GM12878 (cell line): ENCODE results near the gene DCTN1. TPM values are rescaled to one million over a fixed set of nuclear protein-coding genes. Genes with fewer than 3 reads are reported as not detected.

Experiments used
- ATAC-seq: fragments of 200-7000 bp; cut with Tn5 transposase; 3 replicates; pipeline ENCODE4 v1.9.1; 2020; ENCODE audit warnings: mild to moderate bottlenecking, moderate library complexity
- BruUV-seq: library from RNA; stranded (reverse); fragments of 400-500 nt; replicated peaks from 2 replicates; lab custom pipeline; 2021; lab: Mats Ljungman, UMichigan
- CTCF ChIA-PET: fragments of 300-600 bp; sonication (Branson Sonifier 250); formaldehyde crosslinking; extraction: SDS; loops from one replicate; lab custom pipeline; 2021; ENCODE audit warnings: inconsistent platforms; lab: Yijun Ruan, JAX
- POLR2A ChIA-PET: fragments of 350-600 bp; formaldehyde crosslinking; extraction: SDS; loops from one replicate; lab custom pipeline; 2021; ENCODE audit warnings: inconsistent platforms; lab: Charles Lee
- RAD21 ChIA-PET: fragments of 300-600 bp; sonication (Branson Sonifier 250); formaldehyde crosslinking; loops from one replicate; lab custom pipeline; 2023; ENCODE audit warnings: antibody characterized with exemption; ENCODE audit not compliant: unreplicated experiment; lab: Charles Lee
- SMC1A ChIA-PET: fragments of 300-600 bp; sonication (Branson Sonifier 250); formaldehyde crosslinking; loops from one replicate; lab custom pipeline; 2023; ENCODE audit not compliant: unreplicated experiment, uncharacterized antibody; lab: Charles Lee
- DNase-seq: peaks from one replicate; pipeline ENCODE4 v3.0.0-alpha.2; 2011; ENCODE audit warnings: low read depth, low spot score
- FAIRE-seq: peaks from 3 replicates; lab custom pipeline; 2011; peaks lifted over from hg19 to GRCh38; lab: Jason Lieb, UNC
- H2AFZ ChIP-seq: 2 replicates; pipeline ENCODE4 v1.6.0; 2011; ENCODE audit warnings: low read depth, low read length, control low read depth; ENCODE audit not compliant: control insufficient read depth
- H3K27ac ChIP-seq: 2 replicates; pipeline ENCODE4 v1.5.1; 2011; ENCODE audit warnings: control low read depth; ENCODE audit not compliant: control insufficient read depth, insufficient read depth
- H3K27me3 ChIP-seq, 2 experiments: replicated peaks in 1 of 2; 2 replicates each; pipeline versions ENCODE4 v1.6.0 to v1.6.1; 2011; ENCODE audit warnings: low read length in 1 of 2; ENCODE audit not compliant: control insufficient read depth in 2 of 2, insufficient read depth in 2 of 2
- H3K36me3 ChIP-seq, 2 experiments: 2 replicates each; pipeline ENCODE4 v1.5.1; 2011; ENCODE audit warnings: low read length in 1 of 2; ENCODE audit not compliant: control insufficient read depth in 2 of 2, insufficient read depth in 2 of 2
- H3K4me1 ChIP-seq: 2 replicates; pipeline ENCODE4 v1.6.1; 2011; ENCODE audit warnings: mild to moderate bottlenecking, low read length, moderate library complexity, mixed read lengths; ENCODE audit not compliant: control insufficient read depth, insufficient read depth
- H3K4me2 ChIP-seq: 2 replicates; pipeline ENCODE4 v1.6.0; 2011; ENCODE audit warnings: control low read depth; ENCODE audit not compliant: control insufficient read depth, insufficient read depth
- H3K4me3 ChIP-seq: fragments of 200-600 bp; sonication (generic); 2 replicates; pipeline ENCODE4 v1.5.1; 2016
- H3K79me2 ChIP-seq: 2 replicates; pipeline ENCODE4 v1.6.0; 2011; ENCODE audit warnings: low read length; ENCODE audit not compliant: control insufficient read depth, insufficient read depth
- H3K9ac ChIP-seq: 2 replicates; pipeline ENCODE4 v1.8.0; 2011; ENCODE audit warnings: low read length, control low read depth, mixed read lengths; ENCODE audit not compliant: control insufficient read depth, insufficient read depth
- H3K9me3 ChIP-seq: replicated peaks from 3 replicates; pipeline ENCODE4 v1.5.1; 2011; ENCODE audit warnings: mild to moderate bottlenecking, low read length; ENCODE audit not compliant: control insufficient read depth, insufficient read depth
- H4K20me1 ChIP-seq: 2 replicates; pipeline ENCODE4 v1.6.0; 2011; ENCODE audit not compliant: control insufficient read depth, insufficient read depth
- HCFC1 ChIP-seq: fragments of 150-350 bp; IDR thresholded peaks from 2 replicates; pipeline ENCODE4 v1.6.1; 2014; ENCODE audit warnings: low read length
- RAD51 ChIP-seq: fragments of 450-650 bp; IDR thresholded peaks from 2 replicates; pipeline ENCODE4 v1.6.1; 2016; ENCODE audit warnings: moderate library complexity, mild to moderate bottlenecking, inconsistent platforms
- WGBS: methylation state at CpG from one replicate; pipeline ENCODE4 v1.1.6; 2016; ENCODE audit warnings: low lambda C conversion rate; ENCODE audit not compliant: insufficient replicate concordance, insufficient coverage; ENCODE audit errors: missing lambda C conversion rate; 5-methylcytosine and 5-hydroxymethylcytosine counted together
- in situ Hi-C: fragments of 300-500 bp; cut with MboI; formaldehyde crosslinking; loops from 9 replicates; pipeline ENCODE4 v1.14.3; 2018; ENCODE audit warnings: mixed read lengths
- intact Hi-C: fragments of 100-400 bp; cut with micrococcal nuclease; formaldehyde crosslinking; loops from one replicate; pipeline ENCODE4 v1.14.2; 2022; ENCODE audit not compliant: unreplicated experiment
- polyA plus RNA-seq, 11 experiments: library from polyadenylated mRNA; depleted of rRNA in 4 of 11; unstranded in 6 of 11; stranded (reverse) in 5 of 11; fragments of >200 nt; fragmentation: Nextera tagmentation in 4 of 11; fragmentation: Illumina TruSeq in 1 of 11; extraction: Ambion mirVana in 4 of 11; extraction: Trizol in 1 of 11; gene quantifications; 1 replicate in 1 of 11; 2 replicates in 10 of 11; pipeline versions ENCODE4 v1.2.1 to v1.2.3, GENCODE V29; 2011 to 2016; ENCODE audit warnings: inconsistent platforms in 2 of 11, missing spikeins in 2 of 11, low read depth in 1 of 11
- total RNA-seq, 4 experiments: library from RNA; depleted of rRNA in 3 of 4; stranded (reverse); fragments of >200 nt in 3 of 4; fragmentation: Illumina TruSeq in 1 of 4; extraction: Trizol in 1 of 4; gene quantifications; 2 replicates each; pipeline versions ENCODE4 v1.2.1 to v1.2.3, GENCODE V29; 2013 to 2021
- TF ChIP-seq, protein P1 (sequence below): IDR thresholded peaks from 2 replicates; pipeline ENCODE4 v1.6.1; 2011; ENCODE audit warnings: mild to moderate bottlenecking, low read depth, low read length, moderate library complexity; ENCODE audit not compliant: insufficient replicate concordance

DCTN1 gene
- total and polyA plus RNA-seq, 10 of the 15 experiments (the other 5 are each of a cell fraction or from before 2014, with no cell fraction given), result 44.1 to 116 (median 64.8) TPM

DNA sequence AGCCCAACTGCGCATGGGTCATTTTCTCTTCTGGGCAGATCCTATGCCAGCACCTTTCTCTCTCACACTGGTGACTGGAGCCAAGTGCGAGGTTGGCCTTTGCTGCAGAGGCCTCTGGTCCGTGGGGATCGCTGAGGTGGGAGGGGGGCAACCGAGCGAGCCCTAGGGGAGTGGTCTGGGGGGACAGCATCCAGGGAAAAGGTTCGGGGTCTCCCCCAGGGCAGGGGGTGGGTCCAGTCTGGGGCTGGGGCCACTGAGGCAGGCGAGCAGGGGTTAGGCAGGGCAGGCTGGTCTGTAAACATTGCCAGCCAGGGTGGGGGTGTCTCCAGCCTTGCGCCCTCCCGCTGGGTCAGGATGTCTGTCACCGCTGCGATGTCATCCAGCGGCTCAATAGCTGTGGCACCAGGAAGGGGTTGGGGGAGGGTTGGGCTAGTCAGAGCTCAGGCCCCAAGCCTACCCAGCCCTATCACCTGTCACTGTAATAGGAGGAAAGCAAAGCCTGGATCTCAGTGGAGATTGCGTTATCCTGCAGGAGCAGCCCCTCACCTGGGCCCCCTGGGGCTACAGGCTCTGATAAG, 46.2 kb upstream of the DCTN1 start (continued):
- no peak for TF ChIP-seq HCFC1
- no peak for TF ChIP-seq RAD51

DNA sequence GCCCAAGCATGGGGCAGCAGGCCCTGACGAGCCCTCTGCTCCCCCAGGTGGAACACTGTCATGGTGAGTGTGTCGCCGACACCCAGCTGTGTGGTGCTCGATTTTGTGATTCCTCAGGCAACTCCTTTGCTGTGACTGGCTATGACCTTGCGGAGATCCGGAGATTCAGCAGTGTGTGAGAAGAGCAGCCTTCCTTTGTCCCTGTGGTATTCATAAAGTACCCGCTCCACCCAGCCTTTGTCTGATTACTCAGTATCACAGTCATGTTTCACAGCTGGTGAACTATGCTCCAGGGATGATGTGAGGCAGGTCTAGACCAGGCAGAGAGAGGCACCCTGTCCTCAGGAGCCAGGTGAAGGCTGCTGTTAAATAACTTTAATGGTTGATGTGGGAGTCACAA, 45.4 kb upstream of the DCTN1 start:
- H3K4me2 ChIP-seq, result no peak overlapping the region
- ATAC-seq (no peak), DNase-seq (no peak), FAIRE-seq (no peak)
- no peak overlapping the region for H3K4me3 ChIP-seq
- no peaks in the 10 kb centered on the region for H3K9me3 ChIP-seq
- ChIA-PET RAD21 (no interaction called here), POLR2A (no interaction called here), CTCF (no interaction called here), SMC1A (interaction anchor here (0.9 kb wide), 1 partner anchor 16 kb away, joined by 3 read pairs; no protein-coding TSS in a partner anchor)
- no peak overlapping the region for H3K27ac ChIP-seq
- intact Hi-C loops (no loop called here), in situ Hi-C loops (no loop called here)
- H4K20me1 ChIP-seq, result no peaks in the 10 kb centered on the region
- no peak overlapping the region for H2AFZ ChIP-seq
- peaks cover 9% of the 10 kb centered on the region for H3K79me2 ChIP-seq
- H3K4me1 ChIP-seq, result peaks cover 8% of the 10 kb centered on the region; the same call in 1 of the 2 replicates
- H3K27me3 ChIP-seq, result no peaks in the 10 kb centered on the region
- TF ChIP-seq, protein P1, sequence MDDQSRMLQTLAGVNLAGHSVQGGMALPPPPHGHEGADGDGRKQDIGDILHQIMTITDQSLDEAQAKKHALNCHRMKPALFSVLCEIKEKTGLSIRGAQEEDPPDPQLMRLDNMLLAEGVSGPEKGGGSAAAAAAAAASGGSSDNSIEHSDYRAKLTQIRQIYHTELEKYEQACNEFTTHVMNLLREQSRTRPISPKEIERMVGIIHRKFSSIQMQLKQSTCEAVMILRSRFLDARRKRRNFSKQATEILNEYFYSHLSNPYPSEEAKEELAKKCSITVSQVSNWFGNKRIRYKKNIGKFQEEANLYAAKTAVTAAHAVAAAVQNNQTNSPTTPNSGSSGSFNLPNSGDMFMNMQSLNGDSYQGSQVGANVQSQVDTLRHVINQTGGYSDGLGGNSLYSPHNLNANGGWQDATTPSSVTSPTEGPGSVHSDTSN, result no peak
- H3K36me3 ChIP-seq, result peaks cover 0 to 12% of the 10 kb centered on the region in 2 experiments; a peak in 1 of 4 replicates
- no peak overlapping the region for H3K9ac ChIP-seq
- BruUV-seq, result no TSS peak
- WGBS, result 89% methylated on average over 7 of the region's 7 CpGs
